ENCODE measurements around the gene EFCAB14.

DNA sequence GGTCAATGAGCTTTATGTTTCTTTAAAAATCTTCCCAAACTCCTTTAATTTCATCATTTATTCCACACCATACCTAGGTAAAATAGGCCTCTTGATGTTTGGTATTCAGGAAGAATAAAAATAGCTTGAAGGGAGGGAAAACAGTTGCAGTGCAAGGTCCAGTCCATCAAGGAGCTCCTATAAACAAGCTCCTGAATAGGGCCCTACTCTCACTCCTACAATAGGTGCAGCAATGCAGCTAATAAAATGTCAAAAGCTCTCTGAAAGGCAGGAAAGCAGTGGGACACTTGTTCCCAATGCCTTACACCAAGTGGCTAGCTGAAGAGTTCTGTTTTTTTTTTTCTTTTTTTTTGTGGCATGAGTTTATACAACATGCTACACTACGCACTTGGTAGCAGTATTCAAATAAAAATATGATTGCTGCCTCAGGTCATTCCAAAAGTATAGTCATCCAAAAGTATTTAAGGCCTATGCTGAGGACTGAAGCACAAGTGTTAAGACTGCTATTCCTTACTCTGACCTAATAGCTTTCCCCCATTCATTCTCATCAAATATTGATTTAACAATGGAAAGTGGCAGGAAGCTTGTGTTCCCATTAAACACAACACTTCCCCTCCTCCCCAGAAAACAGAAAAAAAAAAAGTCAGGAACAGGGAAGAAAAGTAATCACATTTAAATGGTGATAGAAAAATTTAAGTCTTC, 37.4 kb downstream of the EFCAB14 start:
- TF ChIP-seq, protein P1, sequence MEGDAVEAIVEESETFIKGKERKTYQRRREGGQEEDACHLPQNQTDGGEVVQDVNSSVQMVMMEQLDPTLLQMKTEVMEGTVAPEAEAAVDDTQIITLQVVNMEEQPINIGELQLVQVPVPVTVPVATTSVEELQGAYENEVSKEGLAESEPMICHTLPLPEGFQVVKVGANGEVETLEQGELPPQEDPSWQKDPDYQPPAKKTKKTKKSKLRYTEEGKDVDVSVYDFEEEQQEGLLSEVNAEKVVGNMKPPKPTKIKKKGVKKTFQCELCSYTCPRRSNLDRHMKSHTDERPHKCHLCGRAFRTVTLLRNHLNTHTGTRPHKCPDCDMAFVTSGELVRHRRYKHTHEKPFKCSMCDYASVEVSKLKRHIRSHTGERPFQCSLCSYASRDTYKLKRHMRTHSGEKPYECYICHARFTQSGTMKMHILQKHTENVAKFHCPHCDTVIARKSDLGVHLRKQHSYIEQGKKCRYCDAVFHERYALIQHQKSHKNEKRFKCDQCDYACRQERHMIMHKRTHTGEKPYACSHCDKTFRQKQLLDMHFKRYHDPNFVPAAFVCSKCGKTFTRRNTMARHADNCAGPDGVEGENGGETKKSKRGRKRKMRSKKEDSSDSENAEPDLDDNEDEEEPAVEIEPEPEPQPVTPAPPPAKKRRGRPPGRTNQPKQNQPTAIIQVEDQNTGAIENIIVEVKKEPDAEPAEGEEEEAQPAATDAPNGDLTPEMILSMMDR (IDR thresholded peaks at IDR 0.05) = no peak
- TF ChIP-seq SIN3A (IDR thresholded peaks at IDR 0.05; ENCODE audit: borderline replicate concordance, insufficient read depth, low read depth, low read length) = no peak

All from Panc1 (cell line).